ENCODE data around the gene ANKS6.

The ANKS6 gene

DNA sequence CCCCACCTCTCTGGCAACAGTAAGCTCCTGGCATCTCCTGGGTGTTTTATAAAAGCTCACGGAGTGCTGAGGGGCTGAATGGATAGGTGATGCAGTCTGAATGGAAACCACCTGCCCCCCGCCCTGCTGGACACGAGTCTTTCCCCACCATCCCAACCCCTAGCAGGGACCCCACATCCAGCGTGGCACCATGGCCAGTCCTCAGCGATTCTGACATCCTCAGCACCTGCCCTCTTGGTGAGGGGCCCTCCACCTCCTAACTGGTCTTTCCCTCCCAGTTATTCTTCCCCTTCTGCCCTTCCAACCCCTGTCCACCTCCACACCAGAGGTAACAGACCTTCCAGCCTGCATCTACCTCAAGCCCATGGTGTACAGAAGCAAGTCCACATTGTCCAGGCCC lies 48.9 kb downstream of the ANKS6 start:
- DNase-seq (ENCODE audit: insufficient read length, low spot score) (no peak), FAIRE-seq (no peak)
- TF ChIP-seq TAF1 (IDR thresholded peaks at IDR 0.05; ENCODE audit: low read depth, low read length), result no peak
- TF ChIP-seq SPI1 (IDR thresholded peaks at IDR 0.05; ENCODE audit: low read depth, low read length), result no peak
- TF ChIP-seq POLR2A (IDR thresholded peaks at IDR 0.05; ENCODE audit: low read depth, low read length), result no peak
- TF ChIP-seq POLR2AphosphoS5 (IDR thresholded peaks at IDR 0.05; ENCODE audit: low read depth, low read length), result no peak
- TF ChIP-seq POU2F2 (IDR thresholded peaks at IDR 0.05; ENCODE audit: low read depth, low read length), result no peak
- TF ChIP-seq PAX5 (IDR thresholded peaks at IDR 0.05; ENCODE audit: insufficient read depth, low read length, severe bottlenecking), result no peak

GRCh38 chr9:98745470-98745869 lies 50.9 kb downstream of the ANKS6 start:
- FAIRE-seq (no peak), DNase-seq (ENCODE audit: insufficient read length, low spot score) (no peak)
- no peak for TF ChIP-seq POLR2AphosphoS5 (IDR thresholded peaks at IDR 0.05; ENCODE audit: low read depth, low read length)
- no peak for TF ChIP-seq PAX5 (IDR thresholded peaks at IDR 0.05; ENCODE audit: insufficient read depth, low read length, severe bottlenecking)
- TF ChIP-seq TAF1 (IDR thresholded peaks at IDR 0.05; ENCODE audit: low read depth, low read length), result no peak
- TF ChIP-seq POLR2A (IDR thresholded peaks at IDR 0.05; ENCODE audit: low read depth, low read length), result no peak
- no peak for TF ChIP-seq SPI1 (IDR thresholded peaks at IDR 0.05; ENCODE audit: low read depth, low read length)
- TF ChIP-seq POU2F2 (IDR thresholded peaks at IDR 0.05; ENCODE audit: low read depth, low read length), result no peak

DNA sequence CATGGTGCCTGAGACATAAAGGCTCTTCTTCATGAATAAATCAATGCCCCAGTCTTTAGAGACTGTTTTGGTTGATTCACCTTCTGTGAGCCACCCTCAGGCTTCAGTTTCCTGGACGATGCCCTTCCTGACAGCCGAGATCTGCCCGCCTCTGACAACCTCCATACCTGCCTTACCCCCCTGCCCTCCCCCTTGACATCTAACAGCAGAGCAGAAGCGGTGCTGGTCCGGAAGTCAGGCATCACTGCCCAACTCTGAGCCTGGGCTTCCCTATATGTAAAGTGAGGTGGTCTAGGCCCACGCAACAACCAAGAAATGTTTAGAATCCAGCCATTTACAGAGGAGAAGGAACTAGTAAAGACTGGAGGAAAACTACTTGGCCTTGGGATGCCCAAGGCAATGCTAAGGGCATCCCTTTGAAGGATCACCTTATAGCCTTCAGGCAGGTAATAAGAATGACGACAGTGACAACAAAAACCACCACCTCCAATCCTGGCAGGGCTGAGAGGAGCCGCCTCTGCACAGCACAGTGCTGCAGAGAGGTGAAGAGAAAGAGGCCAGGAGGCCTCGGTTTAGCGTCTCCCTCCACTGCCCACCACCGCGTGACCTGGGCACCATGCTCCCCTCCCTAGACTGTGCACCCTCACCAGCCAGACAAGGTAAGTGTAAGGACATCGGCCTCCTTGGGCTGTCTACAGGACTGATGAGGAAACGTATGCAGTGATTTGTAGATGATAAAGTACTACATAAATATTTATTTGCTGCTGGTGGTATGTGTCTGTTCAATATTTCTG lies 52.3 kb downstream of the ANKS6 start:
- TF ChIP-seq POLR2AphosphoS5 (IDR thresholded peaks at IDR 0.05; ENCODE audit: low read depth, low read length) (no peak), POLR2A (IDR thresholded peaks at IDR 0.05; ENCODE audit: low read depth, low read length) (no peak), TAF1 (IDR thresholded peaks at IDR 0.05; ENCODE audit: low read depth, low read length) (no peak), PAX5 (IDR thresholded peaks at IDR 0.05; ENCODE audit: insufficient read depth, low read length, severe bottlenecking) (no peak), SPI1 (IDR thresholded peaks at IDR 0.05; ENCODE audit: low read depth, low read length) (no peak), POU2F2 (IDR thresholded peaks at IDR 0.05; ENCODE audit: low read depth, low read length) (no peak)
- no peak for FAIRE-seq
- no peak for DNase-seq (ENCODE audit: insufficient read length, low spot score)

DNA sequence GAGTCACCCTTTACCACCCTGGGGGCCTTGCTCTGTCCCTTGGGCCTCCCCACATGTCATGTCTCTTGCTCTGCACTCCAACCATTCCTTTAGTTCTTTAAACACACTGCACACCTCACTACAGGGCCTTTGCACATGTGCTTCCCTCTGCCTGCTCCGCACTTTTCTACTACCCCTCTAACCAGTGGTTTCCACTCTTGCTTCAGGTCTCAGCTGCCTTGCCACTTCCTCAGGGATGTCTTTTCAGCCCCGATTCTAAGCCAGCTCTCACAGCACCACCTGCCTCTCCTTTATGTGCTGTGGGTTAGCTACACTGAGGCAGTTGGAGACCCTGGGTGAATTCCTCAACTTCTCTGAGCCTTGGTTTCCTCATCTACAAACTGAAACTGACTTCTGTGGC lies 53.0 kb downstream of the ANKS6 start:
- DNase-seq (ENCODE audit: insufficient read length, low spot score) (no peak), FAIRE-seq (no peak)
- TF ChIP-seq TAF1 (IDR thresholded peaks at IDR 0.05; ENCODE audit: low read depth, low read length) (no peak), POU2F2 (IDR thresholded peaks at IDR 0.05; ENCODE audit: low read depth, low read length) (no peak), POLR2AphosphoS5 (IDR thresholded peaks at IDR 0.05; ENCODE audit: low read depth, low read length) (no peak), PAX5 (IDR thresholded peaks at IDR 0.05; ENCODE audit: insufficient read depth, low read length, severe bottlenecking) (no peak), POLR2A (IDR thresholded peaks at IDR 0.05; ENCODE audit: low read depth, low read length) (no peak), SPI1 (IDR thresholded peaks at IDR 0.05; ENCODE audit: low read depth, low read length) (no peak)

DNA sequence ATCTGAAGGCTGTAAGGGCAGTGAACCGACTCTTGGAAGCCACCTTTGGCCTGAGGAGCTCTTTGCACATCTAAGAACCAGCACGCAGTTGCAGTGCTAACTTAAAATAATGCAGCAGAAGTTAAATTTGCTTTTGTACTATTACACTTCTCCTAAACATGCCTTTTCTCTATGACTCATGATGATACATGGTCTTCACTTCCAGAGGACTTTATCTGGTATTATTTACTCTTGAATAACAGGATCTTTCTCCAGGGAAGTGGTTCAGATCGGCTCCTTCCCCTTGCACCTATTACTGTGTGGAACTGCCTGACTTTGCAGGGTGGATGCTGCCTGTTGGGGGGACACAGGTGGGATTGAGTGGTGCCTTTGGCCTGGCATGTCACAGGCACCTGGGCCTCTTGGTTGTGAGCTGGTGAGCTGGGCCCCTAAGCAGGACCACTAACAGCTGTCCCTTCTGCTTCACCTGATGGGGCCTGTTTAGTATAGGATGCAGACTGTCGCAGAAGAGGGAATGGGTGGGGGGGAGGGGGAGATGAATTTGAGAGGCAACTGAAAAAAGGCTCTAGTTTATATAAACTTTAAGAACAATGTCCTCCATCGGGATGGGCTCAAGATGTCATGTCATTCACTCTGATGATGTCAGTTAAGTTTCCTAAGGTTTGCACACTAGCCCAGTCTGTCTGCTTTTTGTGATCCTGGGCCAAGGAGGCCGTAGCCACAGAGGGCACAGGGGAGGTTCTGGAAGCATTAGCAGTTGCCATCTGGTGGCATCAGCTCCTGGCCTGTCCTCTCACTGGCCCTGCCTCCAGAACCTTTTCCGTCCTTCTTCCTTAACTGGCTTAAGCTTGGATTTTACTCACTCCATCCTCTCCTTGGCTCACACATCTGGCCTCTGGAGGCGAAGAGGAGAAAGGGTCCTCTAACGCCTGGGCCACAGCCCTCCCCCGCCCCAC lies 53.8 kb downstream of the ANKS6 start:
- no peak for DNase-seq (ENCODE audit: insufficient read length, low spot score)
- TF ChIP-seq POLR2A (IDR thresholded peaks at IDR 0.05; ENCODE audit: low read depth, low read length) (no peak), POU2F2 (IDR thresholded peaks at IDR 0.05; ENCODE audit: low read depth, low read length) (no peak), TAF1 (IDR thresholded peaks at IDR 0.05; ENCODE audit: low read depth, low read length) (no peak), POLR2AphosphoS5 (IDR thresholded peaks at IDR 0.05; ENCODE audit: low read depth, low read length) (no peak), SPI1 (IDR thresholded peaks at IDR 0.05; ENCODE audit: low read depth, low read length) (no peak), PAX5 (IDR thresholded peaks at IDR 0.05; ENCODE audit: insufficient read depth, low read length, severe bottlenecking) (no peak)
- FAIRE-seq, result no peak

GRCh38 chr9:98740226-98740881 lies 56.0 kb downstream of the ANKS6 start:
- TF ChIP-seq POLR2A (IDR thresholded peaks at IDR 0.05; ENCODE audit: low read depth, low read length) (no peak), POLR2AphosphoS5 (IDR thresholded peaks at IDR 0.05; ENCODE audit: low read depth, low read length) (no peak), TAF1 (IDR thresholded peaks at IDR 0.05; ENCODE audit: low read depth, low read length) (no peak), POU2F2 (IDR thresholded peaks at IDR 0.05; ENCODE audit: low read depth, low read length) (no peak)
- no peak for DNase-seq (ENCODE audit: insufficient read length, low spot score)
- no peak for FAIRE-seq

- FAIRE-seq (no peak), DNase-seq (ENCODE audit: insufficient read length, low spot score) (no peak)
- TF ChIP-seq SPI1 (IDR thresholded peaks at IDR 0.05; ENCODE audit: low read depth, low read length) (no peak), POLR2A (IDR thresholded peaks at IDR 0.05; ENCODE audit: low read depth, low read length) (no peak)
Measured at GRCh38 chr9:98738741-98739140, 57.6 kb downstream of the ANKS6 start.

DNA sequence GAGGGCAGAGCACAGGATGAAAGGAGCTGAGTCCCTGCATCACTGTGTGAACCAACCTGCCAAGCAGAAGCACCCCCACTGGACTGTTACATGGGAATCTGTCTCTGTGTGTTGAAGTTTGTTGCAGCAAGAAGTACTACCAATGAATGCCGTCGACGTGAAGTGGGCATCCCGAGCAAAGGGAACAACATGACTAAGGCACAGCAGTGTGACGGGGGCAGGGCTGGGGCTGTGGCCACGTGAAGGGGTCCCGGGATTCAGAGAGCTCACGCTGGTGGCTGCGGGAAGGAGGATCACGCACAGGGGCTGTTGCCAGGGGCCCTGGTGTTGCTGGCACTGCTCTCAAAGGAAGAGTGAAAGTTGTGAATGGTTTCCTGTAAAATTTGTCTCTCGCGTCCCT lies 60.1 kb downstream of the ANKS6 start:
- FAIRE-seq, result no peak
- TF ChIP-seq PAX5 (IDR thresholded peaks at IDR 0.05; ENCODE audit: insufficient read depth, low read length, severe bottlenecking) (no peak), SPI1 (IDR thresholded peaks at IDR 0.05; ENCODE audit: low read depth, low read length) (no peak), POLR2A (IDR thresholded peaks at IDR 0.05; ENCODE audit: low read depth, low read length) (no peak), TAF1 (IDR thresholded peaks at IDR 0.05; ENCODE audit: low read depth, low read length) (no peak), POLR2AphosphoS5 (IDR thresholded peaks at IDR 0.05; ENCODE audit: low read depth, low read length) (no peak), POU2F2 (IDR thresholded peaks at IDR 0.05; ENCODE audit: low read depth, low read length) (no peak)
- no peak for DNase-seq (ENCODE audit: insufficient read length, low spot score)

- no peak for FAIRE-seq
- no peak for DNase-seq (ENCODE audit: insufficient read length, low spot score)
- no peak for TF ChIP-seq TAF1 (IDR thresholded peaks at IDR 0.05; ENCODE audit: low read depth, low read length)
Measured at GRCh38 chr9:98732801-98733200, 63.6 kb downstream of the ANKS6 start.
